Peyer's patch (tissue), 4 donors: ENCODE measurements around the gene SPATA7.

Source experiments
- CTCF ChIP-seq, 6 experiments: fragments of 450-650 bp in 4 of 6; fragments of 200-600 bp in 2 of 6; sonication (generic) in 1 of 6; IDR thresholded peaks; one replicate each; pipeline ENCODE4 v1.5.1; 2017 to 2019; ENCODE audit warnings: antibody characterized with exemption in 6 of 6, mild to moderate bottlenecking in 3 of 6, moderate library complexity in 1 of 6
- POLR2A ChIP-seq, 2 donors: fragments of 450-650 bp; IDR thresholded peaks; one replicate each; pipeline ENCODE4 v1.5.1; 2017; ENCODE audit warnings: antibody characterized with exemption in 2 of 2, mild to moderate bottlenecking in 2 of 2, moderate library complexity in 2 of 2

GRCh38 chr14:88359500-88359899 lies 26.0 kb upstream of the SPATA7 start:
- TF ChIP-seq CTCF (IDR thresholded peaks at IDR 0.05) (no peak), POLR2A (IDR thresholded peaks at IDR 0.05) (no peak)
